ENCODE data around the gene VPS13C.

The VPS13C gene

GRCh38 chr15:62090988-62091387 lies 30.7 kb upstream of the VPS13C start:
- peaks cover 12% of the 10 kb centered on the region for H3K4me1 ChIP-seq (ENCODE audit: control insufficient read depth, insufficient read depth, low read length)

DNA sequence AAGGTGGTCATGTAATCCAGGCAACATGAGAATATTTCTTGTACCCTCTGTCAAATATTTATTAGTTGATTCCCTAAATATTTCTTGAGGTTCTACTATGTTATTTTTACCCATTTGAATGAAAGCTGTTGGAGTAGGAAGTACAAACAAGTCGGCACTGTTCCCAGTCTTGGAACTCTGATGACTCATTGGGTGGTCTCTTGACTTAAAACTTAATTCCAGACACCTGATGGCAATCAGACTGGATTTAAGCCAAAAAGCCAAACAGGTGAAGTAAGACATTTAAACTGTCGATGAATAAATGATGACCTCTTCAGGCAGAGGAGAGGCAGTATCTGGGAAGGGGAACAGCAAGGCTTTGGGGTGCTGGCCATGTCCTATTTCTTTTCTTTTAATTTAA lies 29.4 kb upstream of the VPS13C start:
- Histone ChIP-seq H3K9ac (ENCODE audit: low read depth, low read length) (no peak overlapping the region), H3K4me1 (ENCODE audit: control insufficient read depth, insufficient read depth, low read length) (peaks cover 12% of the 10 kb centered on the region), H3K4me2 (ENCODE audit: low read length) (no peak overlapping the region), H3K36me3 (ENCODE audit: insufficient read depth, low read length) (no peaks in the 10 kb centered on the region), H3K9me3 (replicated peaks; ENCODE audit: low read length) (no peaks in the 10 kb centered on the region), H3K27me3 (ENCODE audit: control insufficient read depth, insufficient read depth, low read length) (no peaks in the 10 kb centered on the region), H3K4me3 (ENCODE audit: low read length) (no peak overlapping the region)

More at GRCh38 chr15:62090988-62091387, 30.7 kb upstream of the VPS13C start:
- Histone ChIP-seq H3K9me3 (replicated peaks; ENCODE audit: low read length) (no peaks in the 10 kb centered on the region), H3K4me2 (ENCODE audit: low read length) (no peak overlapping the region), H3K36me3 (ENCODE audit: insufficient read depth, low read length) (no peaks in the 10 kb centered on the region), H3K27me3 (ENCODE audit: control insufficient read depth, insufficient read depth, low read length) (no peaks in the 10 kb centered on the region), H3K9ac (ENCODE audit: low read depth, low read length) (no peak overlapping the region), H3K4me3 (ENCODE audit: low read length) (no peak overlapping the region)

DNA sequence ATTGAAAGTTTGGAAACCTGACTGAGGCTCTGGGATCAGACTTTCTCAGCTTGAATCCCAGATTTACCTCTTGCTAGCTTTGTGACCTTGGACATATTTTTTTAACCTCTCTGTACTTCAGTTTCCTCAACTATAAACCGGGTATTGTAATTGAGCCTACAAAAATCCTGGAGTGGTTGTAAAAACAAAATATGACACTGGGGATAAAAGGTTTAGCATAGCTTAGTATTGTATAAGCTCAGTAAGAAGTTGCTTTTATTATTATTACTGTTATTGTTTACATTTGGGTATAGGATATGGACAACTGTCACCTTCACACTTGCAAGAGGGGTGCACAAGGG lies 28.1 kb upstream of the VPS13C start:
- Histone ChIP-seq H3K4me3 (ENCODE audit: low read length) (no peak overlapping the region), H3K36me3 (ENCODE audit: insufficient read depth, low read length) (no peaks in the 10 kb centered on the region), H3K4me1 (ENCODE audit: control insufficient read depth, insufficient read depth, low read length) (peaks cover 12% of the 10 kb centered on the region), H3K27me3 (ENCODE audit: control insufficient read depth, insufficient read depth, low read length) (no peaks in the 10 kb centered on the region), H3K9ac (ENCODE audit: low read depth, low read length) (peak overlapping the region; percentile 23), H3K9me3 (replicated peaks; ENCODE audit: low read length) (no peaks in the 10 kb centered on the region), H3K4me2 (ENCODE audit: low read length) (no peak overlapping the region)

DNA sequence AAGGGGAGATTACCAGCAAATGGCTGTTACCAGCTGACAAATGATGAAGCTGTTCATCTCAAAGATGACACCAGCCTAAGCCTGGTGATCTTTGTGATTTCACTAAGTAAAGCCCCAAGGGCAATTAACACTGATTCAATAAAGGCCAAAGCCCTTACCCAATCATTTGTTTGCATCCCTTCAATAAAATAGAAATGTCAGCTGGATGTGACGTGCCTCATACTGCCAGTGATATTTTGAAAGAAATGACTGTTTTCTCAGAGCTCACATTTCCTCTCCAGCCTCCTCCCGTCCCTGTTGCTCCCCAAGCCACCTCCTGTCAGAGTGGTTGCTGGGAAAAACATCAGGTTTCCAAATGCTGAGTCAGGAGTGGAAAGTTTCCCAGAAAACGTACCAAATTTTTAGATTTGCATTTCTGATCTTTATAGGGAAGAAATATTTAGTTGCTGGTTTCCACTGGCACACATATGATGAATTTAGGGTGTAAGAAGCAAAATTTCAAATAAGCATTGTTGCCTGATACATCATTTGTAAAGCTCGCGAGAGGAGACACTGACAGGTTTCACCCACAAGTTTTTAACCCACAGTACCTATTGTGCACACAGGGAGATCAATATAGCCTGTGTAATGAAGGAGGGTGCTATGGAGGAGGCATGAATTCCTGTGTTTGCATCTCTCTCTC lies 27.6 kb upstream of the VPS13C start:
- Histone ChIP-seq H3K9me3 (replicated peaks; ENCODE audit: low read length) (no peaks in the 10 kb centered on the region), H3K4me3 (ENCODE audit: low read length) (no peak overlapping the region), H3K36me3 (ENCODE audit: insufficient read depth, low read length) (no peaks in the 10 kb centered on the region), H3K4me2 (ENCODE audit: low read length) (peak overlapping the region; percentile 7), H3K9ac (ENCODE audit: low read depth, low read length) (peak overlapping the region; percentile 23), H3K4me1 (ENCODE audit: control insufficient read depth, insufficient read depth, low read length) (peaks cover 12% of the 10 kb centered on the region), H3K27me3 (ENCODE audit: control insufficient read depth, insufficient read depth, low read length) (no peaks in the 10 kb centered on the region)

DNA sequence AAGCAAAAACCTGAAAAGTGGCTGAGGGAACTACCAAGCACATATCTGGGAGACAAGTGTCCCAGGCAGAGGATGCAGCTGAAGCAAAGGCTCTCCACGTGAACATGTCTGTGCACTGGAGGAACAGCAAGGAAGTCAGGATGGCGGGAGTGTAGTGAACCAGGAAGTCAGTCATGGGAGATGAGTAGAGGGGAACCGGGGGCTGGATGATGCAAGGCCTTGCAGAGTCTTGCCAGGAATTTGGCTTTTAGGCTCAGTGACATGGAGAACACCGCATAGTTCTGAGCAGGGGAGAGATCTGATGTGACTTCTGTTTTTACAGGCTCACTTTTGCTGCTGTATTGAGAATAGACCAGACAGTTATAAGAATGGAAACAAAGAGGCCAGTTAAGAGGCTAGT lies 25.5 kb upstream of the VPS13C start:
- no peak overlapping the region for H3K9ac ChIP-seq (ENCODE audit: low read depth, low read length)
- H3K4me2 ChIP-seq (ENCODE audit: low read length): no peak overlapping the region
- no peak overlapping the region for H3K4me3 ChIP-seq (ENCODE audit: low read length)
- H3K4me1 ChIP-seq (ENCODE audit: control insufficient read depth, insufficient read depth, low read length): peaks cover 12% of the 10 kb centered on the region
- no peaks in the 10 kb centered on the region for H3K27me3 ChIP-seq (ENCODE audit: control insufficient read depth, insufficient read depth, low read length)
- no peaks in the 10 kb centered on the region for H3K36me3 ChIP-seq (ENCODE audit: insufficient read depth, low read length)
- no peaks in the 10 kb centered on the region for H3K9me3 ChIP-seq (replicated peaks; ENCODE audit: low read length)

- Histone ChIP-seq H3K4me3 (ENCODE audit: low read length) (no peak overlapping the region), H3K9me3 (replicated peaks; ENCODE audit: low read length) (no peaks in the 10 kb centered on the region), H3K36me3 (ENCODE audit: insufficient read depth, low read length) (no peaks in the 10 kb centered on the region), H3K4me2 (ENCODE audit: low read length) (no peak overlapping the region), H3K9ac (ENCODE audit: low read depth, low read length) (no peak overlapping the region), H3K4me1 (ENCODE audit: control insufficient read depth, insufficient read depth, low read length) (peaks cover 11% of the 10 kb centered on the region), H3K27me3 (ENCODE audit: control insufficient read depth, insufficient read depth, low read length) (no peaks in the 10 kb centered on the region)
These were observed 23.2 kb upstream of the VPS13C start for GRCh38 chr15:62083194-62084154.

DNA sequence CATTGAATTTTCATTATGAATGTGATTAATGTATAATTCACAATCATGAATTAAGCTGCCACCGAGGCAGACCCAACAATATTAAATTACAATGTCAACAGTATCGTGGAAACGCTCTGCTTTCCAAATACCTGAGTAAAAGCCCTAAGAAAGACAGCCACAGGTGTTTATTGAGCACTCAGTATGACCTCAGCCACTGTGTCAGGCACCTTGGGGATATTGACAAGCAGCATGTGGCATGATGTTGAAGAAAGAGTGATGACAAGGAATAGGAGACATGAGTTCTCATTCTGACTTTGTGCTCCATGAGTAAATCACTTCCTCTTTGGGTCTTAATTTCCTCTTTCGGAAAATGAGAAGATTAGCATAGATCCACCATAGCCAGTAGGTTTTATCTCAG lies 19.3 kb upstream of the VPS13C start:
- Histone ChIP-seq H3K9ac (ENCODE audit: low read depth, low read length) (no peak overlapping the region), H3K4me1 (ENCODE audit: control insufficient read depth, insufficient read depth, low read length) (peaks cover 7% of the 10 kb centered on the region), H3K4me3 (ENCODE audit: low read length) (no peak overlapping the region), H3K9me3 (replicated peaks; ENCODE audit: low read length) (no peaks in the 10 kb centered on the region), H3K4me2 (ENCODE audit: low read length) (no peak overlapping the region), H3K36me3 (ENCODE audit: insufficient read depth, low read length) (no peaks in the 10 kb centered on the region), H3K27me3 (ENCODE audit: control insufficient read depth, insufficient read depth, low read length) (no peaks in the 10 kb centered on the region)

GRCh38 chr15:62075595-62076277 lies 15.5 kb upstream of the VPS13C start:
- H3K4me3 ChIP-seq (ENCODE audit: low read length): peak overlapping the region; percentile 15
- no peaks in the 10 kb centered on the region for H3K36me3 ChIP-seq (ENCODE audit: insufficient read depth, low read length)
- peak overlapping the region; percentile 61 for H3K4me2 ChIP-seq (ENCODE audit: low read length)
- H3K27me3 ChIP-seq (ENCODE audit: control insufficient read depth, insufficient read depth, low read length): no peaks in the 10 kb centered on the region
- H3K9me3 ChIP-seq (replicated peaks; ENCODE audit: low read length): no peaks in the 10 kb centered on the region
- H3K9ac ChIP-seq (ENCODE audit: low read depth, low read length): peak overlapping the region; percentile 10
- peaks cover 7% of the 10 kb centered on the region for H3K4me1 ChIP-seq (ENCODE audit: control insufficient read depth, insufficient read depth, low read length)

GRCh38 chr15:62071711-62072308 lies 11.6 kb upstream of the VPS13C start:
- H3K27me3 ChIP-seq (ENCODE audit: control insufficient read depth, insufficient read depth, low read length): peaks cover 8% of the 10 kb centered on the region
- peaks cover 13% of the 10 kb centered on the region for H3K4me1 ChIP-seq (ENCODE audit: control insufficient read depth, insufficient read depth, low read length)
- no peak overlapping the region for H3K9ac ChIP-seq (ENCODE audit: low read depth, low read length)
- H3K9me3 ChIP-seq (replicated peaks; ENCODE audit: low read length): no peaks in the 10 kb centered on the region
- no peak overlapping the region for H3K4me2 ChIP-seq (ENCODE audit: low read length)
- no peak overlapping the region for H3K4me3 ChIP-seq (ENCODE audit: low read length)
- H3K36me3 ChIP-seq (ENCODE audit: insufficient read depth, low read length): no peaks in the 10 kb centered on the region

- Histone ChIP-seq H3K4me3 (ENCODE audit: low read length) (no peak overlapping the region), H3K27me3 (ENCODE audit: control insufficient read depth, insufficient read depth, low read length) (peaks cover 13% of the 10 kb centered on the region), H3K9me3 (replicated peaks; ENCODE audit: low read length) (no peaks in the 10 kb centered on the region), H3K4me2 (ENCODE audit: low read length) (no peak overlapping the region), H3K36me3 (ENCODE audit: insufficient read depth, low read length) (no peaks in the 10 kb centered on the region), H3K4me1 (ENCODE audit: control insufficient read depth, insufficient read depth, low read length) (peaks cover 14% of the 10 kb centered on the region), H3K9ac (ENCODE audit: low read depth, low read length) (no peak overlapping the region)
These were observed 9.3 kb upstream of the VPS13C start for GRCh38 chr15:62069551-62069950.

DNA sequence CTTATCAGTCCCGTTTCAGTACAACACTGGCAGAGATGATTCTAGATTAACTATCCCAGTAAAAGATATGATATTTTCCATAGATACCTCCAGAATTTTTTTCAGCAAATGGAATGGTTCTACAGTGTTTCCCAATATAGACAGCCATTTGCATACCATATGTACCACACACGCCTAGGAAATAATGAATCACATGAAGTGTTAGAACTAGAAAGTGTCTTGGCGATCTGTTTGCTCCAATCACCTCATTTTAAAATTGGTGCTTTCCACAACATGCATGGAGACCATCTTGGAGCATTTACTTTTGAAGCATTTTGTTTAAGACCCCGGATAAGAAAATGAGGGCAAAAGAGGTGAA lies 8.5 kb upstream of the VPS13C start:
- Histone ChIP-seq H3K9me3 (replicated peaks; ENCODE audit: low read length) (no peaks in the 10 kb centered on the region), H3K36me3 (ENCODE audit: insufficient read depth, low read length) (no peaks in the 10 kb centered on the region), H3K4me1 (ENCODE audit: control insufficient read depth, insufficient read depth, low read length) (peaks cover 21% of the 10 kb centered on the region), H3K9ac (ENCODE audit: low read depth, low read length) (peak overlapping the region; percentile 49), H3K27me3 (ENCODE audit: control insufficient read depth, insufficient read depth, low read length) (peaks cover 13% of the 10 kb centered on the region), H3K4me2 (ENCODE audit: low read length) (peak overlapping the region; percentile 78), H3K4me3 (ENCODE audit: low read length) (peak overlapping the region; percentile 66)
